ENCODE data around the gene SEPTIN10. TPM values are rescaled to one million over a fixed set of nuclear protein-coding genes. Genes with fewer than 3 reads are reported as not detected.
A peak's percentile ranks its signal among the peaks of the same experiment; 100 is the strongest.

SEPTIN10 gene
- polyA plus RNA-seq, 1 donor from 2014 or later, result 7.4 TPM

DNA sequence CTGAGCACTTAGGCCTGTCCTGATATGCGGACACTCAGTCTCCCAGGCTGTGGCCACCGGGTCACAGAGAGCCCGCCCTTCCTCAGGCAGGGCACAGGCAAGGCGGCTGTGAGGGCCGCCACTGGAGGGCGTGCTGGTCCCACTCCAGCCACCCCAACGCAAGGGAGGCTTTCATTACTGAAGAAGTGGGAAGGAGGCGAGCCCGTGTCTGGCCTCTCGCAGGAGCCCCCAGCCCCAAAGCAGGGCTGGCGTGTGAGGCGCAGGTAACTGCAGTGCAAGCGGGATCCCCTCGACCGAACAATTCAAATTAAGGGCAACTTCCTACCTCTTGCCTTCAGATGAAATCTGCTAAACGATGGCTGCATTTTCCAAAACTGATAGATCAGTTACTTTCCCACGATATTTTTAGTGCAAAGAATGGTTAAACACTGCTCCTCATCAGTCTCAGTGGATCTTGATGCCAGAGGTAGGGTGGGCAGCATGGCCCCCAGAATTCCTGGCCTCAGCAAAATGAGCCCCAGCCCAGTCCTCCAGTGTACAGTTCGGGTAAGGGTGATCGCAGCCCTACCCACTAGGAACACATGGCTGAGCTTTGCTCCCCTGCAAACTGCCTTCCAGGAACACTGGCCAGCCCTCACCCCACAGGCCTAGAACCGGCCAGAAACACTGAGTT is 97.2 kb downstream of the SEPTIN10 start:
- Histone ChIP-seq H3K9ac (ENCODE audit: low read length) (no peak overlapping the region), H3F3A (ENCODE audit: insufficient read depth, low read length, poor library complexity, severe bottlenecking) (no peaks in the 10 kb centered on the region), H3K36me3 (ENCODE audit: insufficient read depth, low read length) (no peaks in the 10 kb centered on the region), H3K27me3 (ENCODE audit: insufficient read depth, low read depth, low read length) (no peaks in the 10 kb centered on the region), H4K20me1 (ENCODE audit: insufficient read depth) (no peaks in the 10 kb centered on the region), H3K9me3 (ENCODE audit: low read length) (no peaks in the 10 kb centered on the region), H3K79me2 (replicated peaks; ENCODE audit: insufficient read depth, low read length) (no peaks in the 10 kb centered on the region), H3K9me2 (ENCODE audit: insufficient read depth, low read length) (no peaks in the 10 kb centered on the region), H3K4me3 (ENCODE audit: low read length) (no peak overlapping the region), H2AFZ (ENCODE audit: low read depth, low read length) (no peak overlapping the region), H3K4me2 (ENCODE audit: low read length) (no peak overlapping the region), H3K27ac (ENCODE audit: low read length) (no peak overlapping the region)
- TF ChIP-seq MXI1 (conservative IDR thresholded peaks at IDR 0.05; ENCODE audit: poor library complexity, severe bottlenecking) (no peak), RAD21 (conservative IDR thresholded peaks at IDR 0.05) (peak; percentile 16), SMC3 (conservative IDR thresholded peaks at IDR 0.05; ENCODE audit: poor library complexity) (peak; percentile 15), EZH2 (IDR thresholded peaks at IDR 0.05; ENCODE audit: borderline replicate concordance, insufficient read depth, low read length, poor library complexity, severe bottlenecking) (no peak), POLR2AphosphoS5 (IDR thresholded peaks at IDR 0.05) (no peak), EP300 (conservative IDR thresholded peaks at IDR 0.05; ENCODE audit: poor library complexity, severe bottlenecking) (no peak), TAF1 (IDR thresholded peaks at IDR 0.05; ENCODE audit: low read depth) (no peak)
- TF ChIP-seq, protein P1, sequence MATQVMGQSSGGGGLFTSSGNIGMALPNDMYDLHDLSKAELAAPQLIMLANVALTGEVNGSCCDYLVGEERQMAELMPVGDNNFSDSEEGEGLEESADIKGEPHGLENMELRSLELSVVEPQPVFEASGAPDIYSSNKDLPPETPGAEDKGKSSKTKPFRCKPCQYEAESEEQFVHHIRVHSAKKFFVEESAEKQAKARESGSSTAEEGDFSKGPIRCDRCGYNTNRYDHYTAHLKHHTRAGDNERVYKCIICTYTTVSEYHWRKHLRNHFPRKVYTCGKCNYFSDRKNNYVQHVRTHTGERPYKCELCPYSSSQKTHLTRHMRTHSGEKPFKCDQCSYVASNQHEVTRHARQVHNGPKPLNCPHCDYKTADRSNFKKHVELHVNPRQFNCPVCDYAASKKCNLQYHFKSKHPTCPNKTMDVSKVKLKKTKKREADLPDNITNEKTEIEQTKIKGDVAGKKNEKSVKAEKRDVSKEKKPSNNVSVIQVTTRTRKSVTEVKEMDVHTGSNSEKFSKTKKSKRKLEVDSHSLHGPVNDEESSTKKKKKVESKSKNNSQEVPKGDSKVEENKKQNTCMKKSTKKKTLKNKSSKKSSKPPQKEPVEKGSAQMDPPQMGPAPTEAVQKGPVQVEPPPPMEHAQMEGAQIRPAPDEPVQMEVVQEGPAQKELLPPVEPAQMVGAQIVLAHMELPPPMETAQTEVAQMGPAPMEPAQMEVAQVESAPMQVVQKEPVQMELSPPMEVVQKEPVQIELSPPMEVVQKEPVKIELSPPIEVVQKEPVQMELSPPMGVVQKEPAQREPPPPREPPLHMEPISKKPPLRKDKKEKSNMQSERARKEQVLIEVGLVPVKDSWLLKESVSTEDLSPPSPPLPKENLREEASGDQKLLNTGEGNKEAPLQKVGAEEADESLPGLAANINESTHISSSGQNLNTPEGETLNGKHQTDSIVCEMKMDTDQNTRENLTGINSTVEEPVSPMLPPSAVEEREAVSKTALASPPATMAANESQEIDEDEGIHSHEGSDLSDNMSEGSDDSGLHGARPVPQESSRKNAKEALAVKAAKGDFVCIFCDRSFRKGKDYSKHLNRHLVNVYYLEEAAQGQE (IDR thresholded peaks at IDR 0.05; ENCODE audit: borderline replicate concordance), result no peak
- TF ChIP-seq, protein P2, sequence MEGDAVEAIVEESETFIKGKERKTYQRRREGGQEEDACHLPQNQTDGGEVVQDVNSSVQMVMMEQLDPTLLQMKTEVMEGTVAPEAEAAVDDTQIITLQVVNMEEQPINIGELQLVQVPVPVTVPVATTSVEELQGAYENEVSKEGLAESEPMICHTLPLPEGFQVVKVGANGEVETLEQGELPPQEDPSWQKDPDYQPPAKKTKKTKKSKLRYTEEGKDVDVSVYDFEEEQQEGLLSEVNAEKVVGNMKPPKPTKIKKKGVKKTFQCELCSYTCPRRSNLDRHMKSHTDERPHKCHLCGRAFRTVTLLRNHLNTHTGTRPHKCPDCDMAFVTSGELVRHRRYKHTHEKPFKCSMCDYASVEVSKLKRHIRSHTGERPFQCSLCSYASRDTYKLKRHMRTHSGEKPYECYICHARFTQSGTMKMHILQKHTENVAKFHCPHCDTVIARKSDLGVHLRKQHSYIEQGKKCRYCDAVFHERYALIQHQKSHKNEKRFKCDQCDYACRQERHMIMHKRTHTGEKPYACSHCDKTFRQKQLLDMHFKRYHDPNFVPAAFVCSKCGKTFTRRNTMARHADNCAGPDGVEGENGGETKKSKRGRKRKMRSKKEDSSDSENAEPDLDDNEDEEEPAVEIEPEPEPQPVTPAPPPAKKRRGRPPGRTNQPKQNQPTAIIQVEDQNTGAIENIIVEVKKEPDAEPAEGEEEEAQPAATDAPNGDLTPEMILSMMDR (IDR thresholded peaks at IDR 0.05; ENCODE audit: poor library complexity, severe bottlenecking), result peak; percentile 24

DNA sequence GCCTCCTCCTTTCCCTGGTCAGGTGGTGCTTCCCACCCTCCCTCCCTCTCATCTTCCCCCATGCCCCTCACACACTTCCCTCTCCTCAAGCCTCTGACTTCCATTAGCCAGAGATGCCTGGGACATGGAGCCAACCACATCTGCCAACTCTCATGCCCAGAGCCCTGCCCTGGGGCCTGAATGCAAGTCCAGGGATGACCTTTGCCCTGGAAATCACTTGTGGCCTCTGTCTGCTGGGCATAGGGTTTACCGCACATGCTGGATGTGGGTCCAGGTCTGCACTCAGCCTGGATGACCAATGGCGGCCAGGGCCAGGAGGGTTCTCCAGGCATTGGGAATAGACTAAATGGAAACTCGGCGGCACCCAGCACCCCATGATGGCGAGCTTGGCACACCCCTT is 98.9 kb downstream of the SEPTIN10 start:
- TF ChIP-seq RAD21 (conservative IDR thresholded peaks at IDR 0.05), result no peak
- no peak for TF ChIP-seq EP300 (conservative IDR thresholded peaks at IDR 0.05; ENCODE audit: poor library complexity, severe bottlenecking)
- Histone ChIP-seq H4K20me1 (ENCODE audit: insufficient read depth) (no peaks in the 10 kb centered on the region), H3K79me2 (replicated peaks; ENCODE audit: insufficient read depth, low read length) (no peaks in the 10 kb centered on the region), H3K27me3 (ENCODE audit: insufficient read depth, low read depth, low read length) (no peaks in the 10 kb centered on the region), H3K27ac (ENCODE audit: low read length) (no peak overlapping the region), H2AFZ (ENCODE audit: low read depth, low read length) (no peak overlapping the region), H3K9me2 (ENCODE audit: insufficient read depth, low read length) (no peaks in the 10 kb centered on the region), H3F3A (ENCODE audit: insufficient read depth, low read length, poor library complexity, severe bottlenecking) (no peaks in the 10 kb centered on the region), H3K9me3 (ENCODE audit: low read length) (no peaks in the 10 kb centered on the region), H3K4me2 (ENCODE audit: low read length) (no peak overlapping the region), H3K9ac (ENCODE audit: low read length) (no peak overlapping the region), H3K4me3 (ENCODE audit: low read length) (no peak overlapping the region), H3K36me3 (ENCODE audit: insufficient read depth, low read length) (no peaks in the 10 kb centered on the region)
